Femur (tissue), 1 donor: ENCODE measurements around the gene SAMD5.
A peak's percentile ranks its signal among the peaks of the same experiment; 100 is the strongest.

Experiments
- DNase-seq: peaks from one replicate; pipeline ENCODE4 v3.0.0-alpha.2; 2017

Gene SAMD5

GRCh38 chr6:147508042-147508865 lies at the start of gene SAMD5:
TSS of gene SAMD5 (plus strand) at chr6:147508690. CDS start at chr6:147508929, 239 bp downstream.
- peak; percentile 82 for DNase-seq

- DNase-seq, result no peak
These were observed 48.7 kb upstream of the SAMD5 start for GRCh38 chr6:147459780-147460179.

DNA sequence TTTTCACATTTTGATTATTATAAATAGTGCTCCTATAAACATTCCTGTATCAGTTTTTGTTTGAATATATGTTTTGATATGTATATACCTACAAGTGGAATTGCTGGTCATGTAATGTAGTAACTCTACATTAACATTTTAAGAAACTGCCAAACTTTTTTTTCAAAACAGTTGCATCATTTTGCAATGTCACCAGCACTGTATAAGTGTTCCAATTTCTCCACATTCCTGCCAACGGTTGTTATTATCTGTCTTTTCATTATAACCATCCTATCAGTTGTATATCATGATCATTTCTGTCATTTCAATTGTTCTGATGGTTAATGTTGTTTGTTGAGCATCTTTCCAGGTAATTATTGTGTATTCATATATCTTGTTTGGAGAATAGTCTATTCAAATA lies 44.8 kb upstream of the SAMD5 start:
- no peak for DNase-seq

DNA sequence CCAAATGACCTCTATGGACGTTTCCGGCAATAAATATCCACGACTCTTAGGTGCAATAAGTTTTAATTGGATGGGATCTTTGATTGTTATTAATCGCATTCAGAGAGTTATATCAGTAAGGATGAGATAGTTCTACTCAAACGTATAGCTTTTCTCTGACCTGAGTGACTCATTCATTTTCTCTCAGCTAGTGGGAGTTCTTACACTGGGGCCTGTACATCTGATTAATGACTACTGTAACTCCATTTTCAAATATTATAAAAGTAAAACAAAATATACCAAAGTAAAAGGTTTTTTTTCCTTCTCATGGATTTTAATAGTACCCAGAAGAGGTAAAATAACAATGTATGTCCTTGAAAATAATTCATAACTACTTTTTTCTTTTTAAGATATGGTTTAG lies 41.1 kb upstream of the SAMD5 start:
- no peak for DNase-seq

GRCh38 chr6:147467886-147468285 lies 40.6 kb upstream of the SAMD5 start:
- DNase-seq, result no peak

DNA sequence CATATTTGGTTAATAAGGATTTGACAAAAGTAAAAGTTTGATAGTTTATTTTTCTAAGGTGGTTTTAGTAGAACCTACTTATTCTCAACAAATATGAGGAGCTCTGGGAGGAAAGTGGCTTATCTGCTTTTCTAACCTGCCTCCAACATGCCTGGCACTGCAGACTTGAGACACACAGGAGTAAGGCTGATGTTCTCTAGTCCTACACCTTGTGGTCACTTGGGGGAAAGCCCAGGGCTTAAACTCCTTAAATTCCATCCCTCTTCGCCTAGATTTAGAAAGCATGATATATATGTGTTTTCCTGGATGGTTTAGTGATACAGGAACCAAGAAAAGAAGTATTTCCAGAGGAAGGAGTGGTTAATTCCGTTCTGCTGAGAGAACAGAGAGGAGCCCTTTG lies 39.9 kb upstream of the SAMD5 start:
- no peak for DNase-seq

GRCh38 chr6:147479857-147480256 lies 28.6 kb upstream of the SAMD5 start:
- no peak for DNase-seq

GRCh38 chr6:147486683-147487082 lies 21.8 kb upstream of the SAMD5 start:
- no peak for DNase-seq

DNA sequence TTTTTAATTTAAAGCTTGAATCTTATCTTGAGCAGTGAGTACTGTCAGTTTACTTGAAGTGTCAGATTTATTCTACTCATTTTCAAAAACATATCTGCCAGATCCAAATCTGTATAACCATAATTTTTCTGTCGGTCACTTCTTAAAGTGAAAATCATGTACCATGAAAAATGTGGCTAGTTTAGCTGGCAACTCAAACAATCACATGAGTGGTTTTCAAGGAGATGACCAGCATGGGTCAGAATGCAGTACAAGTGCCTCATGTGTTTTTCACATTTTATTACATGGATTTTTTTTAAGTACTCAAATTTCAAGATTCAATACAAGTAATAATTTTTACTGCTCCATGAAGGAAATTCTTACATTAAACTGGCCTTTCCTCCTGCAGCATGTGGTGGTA lies 11.0 kb upstream of the SAMD5 start:
- no peak for DNase-seq

DNA sequence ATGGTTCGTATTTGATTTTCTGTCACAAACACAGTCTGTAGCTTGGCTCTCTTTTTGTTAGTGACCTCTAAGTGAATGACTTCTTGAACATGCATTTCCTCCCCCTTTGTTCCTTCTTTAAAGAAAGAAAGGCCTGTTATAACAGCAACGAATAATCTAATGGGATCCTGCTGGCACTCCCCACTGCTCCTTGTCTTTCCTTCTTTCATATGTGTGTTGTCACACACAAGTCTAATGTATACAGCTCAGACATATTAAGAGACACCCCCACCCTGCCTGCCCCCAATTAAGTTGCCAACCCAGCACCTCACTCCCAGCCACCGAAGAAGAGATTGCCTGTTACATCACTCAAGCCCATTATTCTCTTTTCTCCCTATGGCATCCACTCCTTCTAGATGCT lies 4.9 kb upstream of the SAMD5 start:
- no peak for DNase-seq

GRCh38 chr6:147504848-147505247 lies 3.6 kb upstream of the SAMD5 start:
- DNase-seq, result no peak

- peak; percentile 84 for DNase-seq
These were observed 1.8 kb upstream of the SAMD5 start for GRCh38 chr6:147506704-147507114.

GRCh38 chr6:147507162-147508041 lies 1.1 kb upstream of the SAMD5 start:
- DNase-seq, result peak; percentile 42

DNA sequence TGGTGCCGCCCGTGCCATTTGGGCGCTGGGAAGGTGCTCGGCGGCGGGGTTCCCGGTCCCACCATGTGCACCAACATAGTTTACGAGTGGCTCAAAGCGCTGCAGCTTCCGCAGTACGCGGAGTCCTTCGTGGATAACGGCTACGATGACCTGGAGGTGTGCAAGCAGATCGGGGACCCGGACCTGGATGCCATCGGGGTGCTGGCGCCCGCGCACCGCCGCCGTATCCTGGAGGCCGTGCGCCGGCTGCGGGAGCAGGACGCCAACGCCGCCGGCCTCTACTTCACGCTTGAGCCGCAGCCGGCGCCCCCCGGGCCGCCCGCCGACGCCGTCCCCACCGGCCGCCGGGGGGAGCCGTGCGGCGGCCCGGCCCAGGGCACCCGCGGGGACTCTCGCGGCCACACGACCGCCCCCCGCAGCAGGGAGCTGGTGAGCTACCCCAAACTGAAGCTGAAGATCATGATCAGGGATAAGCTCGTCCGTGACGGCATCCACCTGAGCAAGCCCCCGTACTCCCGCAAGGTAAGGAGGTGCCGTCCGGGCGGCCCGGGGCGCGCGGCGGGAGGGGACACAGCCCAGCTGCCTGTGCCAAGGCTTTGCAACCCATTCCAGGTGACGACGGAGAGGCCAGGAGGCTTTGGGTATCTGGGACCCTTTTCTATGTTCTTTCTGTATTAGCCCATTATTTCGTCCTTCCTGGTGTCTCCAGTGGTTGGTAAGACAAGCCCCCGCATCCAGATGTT lies 547 bp downstream of the SAMD5 start:
- no peak for DNase-seq

DNA sequence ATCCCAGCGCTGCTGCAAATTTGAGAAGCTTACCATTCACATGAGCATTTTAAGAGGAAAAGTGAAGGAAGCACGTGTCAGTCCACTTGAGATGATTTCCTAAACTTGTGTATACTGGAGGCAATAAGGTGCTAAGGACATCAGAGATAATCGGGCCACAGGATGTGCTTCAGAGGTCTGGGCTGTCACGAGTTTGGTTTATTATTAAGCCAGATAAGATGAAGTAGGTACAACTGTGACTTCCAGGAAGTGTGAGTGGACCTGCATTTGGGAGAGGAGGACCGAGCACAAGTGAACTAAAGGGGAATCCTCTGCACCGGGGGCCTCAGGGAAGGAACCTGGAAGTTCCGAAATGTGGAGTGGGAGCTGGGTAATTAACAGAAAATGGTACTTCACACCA lies 1.4 kb downstream of the SAMD5 start:
- DNase-seq, result no peak

DNA sequence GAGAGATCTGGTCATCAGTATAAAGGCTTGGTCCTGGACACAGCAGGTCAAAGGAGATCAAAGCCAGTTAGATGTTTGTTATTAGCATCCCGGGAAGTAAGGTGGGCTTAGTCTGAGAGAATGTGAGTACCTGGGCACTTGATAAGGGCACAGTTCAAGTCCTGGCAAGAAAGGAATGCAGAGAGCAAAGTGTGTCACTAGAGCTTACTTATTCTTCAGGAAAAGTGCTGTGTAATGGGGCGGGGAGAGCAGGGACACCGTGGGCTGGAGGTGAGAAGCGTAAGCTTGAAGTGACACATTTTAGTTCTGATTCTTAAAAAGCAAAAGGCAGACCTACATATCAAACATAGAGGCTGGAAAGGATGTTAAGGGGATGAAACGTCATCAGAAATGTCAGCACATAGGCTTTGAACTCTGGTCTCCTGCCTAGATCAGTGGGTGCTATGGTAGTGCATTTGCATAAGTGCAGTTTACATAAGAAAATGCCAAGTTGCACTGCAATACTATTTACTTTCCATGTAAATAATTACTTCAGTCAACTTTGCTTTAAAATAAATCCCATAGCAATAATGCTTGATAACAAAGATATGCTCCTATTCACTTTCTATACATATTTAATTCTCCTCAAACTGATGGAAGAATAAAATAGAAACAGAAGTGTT lies 2.6 kb downstream of the SAMD5 start:
- DNase-seq, result no peak

DNA sequence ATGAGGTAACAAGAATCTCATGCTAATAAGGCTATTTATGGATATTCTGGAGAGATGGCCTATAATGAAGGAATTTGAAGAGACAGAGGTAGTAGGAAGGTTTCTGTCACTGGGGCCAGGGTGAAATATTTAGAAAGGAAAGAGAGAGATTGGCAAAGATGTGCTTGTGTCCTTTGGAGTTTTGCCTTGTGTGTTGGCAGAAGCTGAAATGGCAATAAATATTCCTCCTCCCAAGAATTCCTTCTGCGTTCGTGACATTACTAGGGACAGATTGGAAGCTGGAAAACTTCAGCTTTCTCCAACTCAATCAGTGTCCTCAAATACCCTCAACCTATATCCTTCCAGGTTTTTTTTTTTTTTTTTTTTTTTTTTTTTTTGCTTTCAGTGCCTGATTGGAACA lies 6.3 kb downstream of the SAMD5 start:
- no peak for DNase-seq

DNA sequence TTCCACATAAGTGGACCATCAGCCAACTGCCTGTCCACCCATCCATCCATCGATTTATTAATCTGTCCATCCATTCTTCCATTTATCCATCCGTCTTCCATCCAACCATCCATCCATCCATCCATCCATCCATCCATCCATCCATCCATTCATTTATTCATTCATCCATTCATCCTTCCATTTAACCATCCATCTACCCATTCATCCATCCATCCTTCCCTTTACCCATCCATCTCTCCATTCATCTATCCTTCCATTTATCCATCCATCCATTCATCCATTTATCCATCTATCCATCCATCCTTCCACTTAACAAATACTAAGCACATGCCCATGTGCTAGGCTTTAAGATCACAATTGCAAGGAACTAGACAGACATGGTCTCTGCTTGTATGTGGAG lies 6.8 kb downstream of the SAMD5 start:
- no peak for DNase-seq

- no peak for DNase-seq
These were observed 14.1 kb downstream of the SAMD5 start for GRCh38 chr6:147522597-147522996.

GRCh38 chr6:147525519-147526209 lies 17.2 kb downstream of the SAMD5 start:
- no peak for DNase-seq

DNA sequence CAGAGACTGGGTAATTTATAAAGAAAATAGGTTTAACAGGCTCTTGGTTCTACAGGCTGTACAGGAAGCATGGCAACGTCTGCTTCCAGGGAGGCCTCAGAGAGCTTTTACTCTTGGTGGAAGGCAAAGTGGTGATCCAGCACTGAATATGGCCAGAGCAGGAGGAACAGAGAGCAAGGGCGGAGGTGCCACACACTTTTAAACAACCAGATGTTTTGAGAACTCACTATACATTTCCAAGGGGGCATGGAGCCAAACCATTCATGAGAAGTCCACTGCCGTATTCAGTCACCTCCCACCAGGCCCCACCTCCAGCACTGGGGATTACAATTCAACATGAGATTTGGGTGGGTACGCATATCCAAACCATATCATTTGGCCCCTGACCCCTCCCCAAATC lies 18.7 kb downstream of the SAMD5 start:
- no peak for DNase-seq

GRCh38 chr6:147528511-147529145 lies 20.1 kb downstream of the SAMD5 start:
- DNase-seq, result no peak
